Smooth muscle cell (in vitro differentiated cells): ENCODE results near the gene MACROD2. TPM values are rescaled to one million over a fixed set of nuclear protein-coding genes. Genes with fewer than 3 reads are reported as not detected.

Experiments
- DNase-seq: peaks from one replicate; lab custom pipeline; 2025; ENCODE audit not compliant: unreplicated experiment; lab: John Stamatoyannopoulos, UW
- H2AFZ ChIP-seq: fragments of 200-600 bp; sonication (generic); 2 replicates; pipeline ENCODE4 v1.6.0; 2016; ENCODE audit warnings: antibody characterized with exemption, low read depth, mild to moderate bottlenecking
- H3F3A ChIP-seq: fragments of 200-600 bp; sonication (generic); 2 replicates; pipeline ENCODE4 v1.6.0; 2017; ENCODE audit warnings: antibody characterized with exemption, low read depth
- H3K27ac ChIP-seq: fragments of 200-600 bp; sonication (generic); 2 replicates; pipeline ENCODE4 v1.5.1; 2016; ENCODE audit warnings: low read depth, mild to moderate bottlenecking
- H3K27me3 ChIP-seq: fragments of 200-600 bp; sonication (generic); 2 replicates; pipeline ENCODE4 v1.6.1; 2016; ENCODE audit warnings: low read depth, mild to moderate bottlenecking
- H3K36me3 ChIP-seq: fragments of 200-600 bp; sonication (generic); 2 replicates; pipeline ENCODE4 v1.5.1; 2016; ENCODE audit warnings: low read depth
- H3K4me1 ChIP-seq: fragments of 200-600 bp; sonication (generic); 2 replicates; pipeline ENCODE4 v1.5.1; 2016; ENCODE audit warnings: low read depth
- H3K4me2 ChIP-seq: fragments of 200-600 bp; sonication (generic); 2 replicates; pipeline ENCODE4 v1.6.0; 2016; ENCODE audit warnings: mild to moderate bottlenecking
- H3K4me3 ChIP-seq: fragments of 200-600 bp; sonication (generic); 2 replicates; pipeline ENCODE4 v1.5.1; 2016; ENCODE audit warnings: mild to moderate bottlenecking
- H3K79me2 ChIP-seq: fragments of 200-600 bp; sonication (generic); 2 replicates; pipeline ENCODE4 v1.6.0; 2016; ENCODE audit warnings: low read depth, mild to moderate bottlenecking
- H3K9ac ChIP-seq: fragments of 200-600 bp; sonication (generic); 2 replicates; pipeline ENCODE4 v1.6.0; 2016; ENCODE audit warnings: low read depth
- H3K9me3 ChIP-seq: fragments of 200-600 bp; sonication (generic); replicated peaks from 2 replicates; pipeline ENCODE4 v1.5.1; 2016; ENCODE audit warnings: low read depth
- H4K20me1 ChIP-seq: fragments of 200-600 bp; sonication (generic); 2 replicates; pipeline ENCODE4 v1.6.0; 2016; ENCODE audit warnings: low read depth
- WGBS: methylation state at CpG from one replicate; pipeline ENCODE4 v1.1.7; 2016; ENCODE audit warnings: low lambda C conversion rate; 5-methylcytosine and 5-hydroxymethylcytosine counted together
- polyA plus RNA-seq: library from polyadenylated mRNA; unstranded; fragments of >200 nt; fragmentation: Nextera tagmentation; extraction: Ambion mirVana; gene quantifications from 2 replicates; pipeline ENCODE4 v1.2.1, GENCODE V29; 2016
- total RNA-seq: library from RNA; depleted of rRNA; stranded (reverse); fragments of >200 nt; gene quantifications from 2 replicates; pipeline ENCODE4 v1.2.3, GENCODE V29; 2014
- TF ChIP-seq, protein P1 (sequence below): fragments of 200-600 bp; sonication (generic); IDR thresholded peaks from 2 replicates; pipeline ENCODE4 v1.5.1; 2017; ENCODE audit warnings: borderline replicate concordance, mild to moderate bottlenecking, antibody characterized with exemption; ENCODE audit not compliant: insufficient read depth, poor library complexity, severe bottlenecking

The MACROD2 gene
- total and polyA plus RNA-seq, 2 experiments from 2014 or later, result 0.04 to 0.32 TPM

DNA sequence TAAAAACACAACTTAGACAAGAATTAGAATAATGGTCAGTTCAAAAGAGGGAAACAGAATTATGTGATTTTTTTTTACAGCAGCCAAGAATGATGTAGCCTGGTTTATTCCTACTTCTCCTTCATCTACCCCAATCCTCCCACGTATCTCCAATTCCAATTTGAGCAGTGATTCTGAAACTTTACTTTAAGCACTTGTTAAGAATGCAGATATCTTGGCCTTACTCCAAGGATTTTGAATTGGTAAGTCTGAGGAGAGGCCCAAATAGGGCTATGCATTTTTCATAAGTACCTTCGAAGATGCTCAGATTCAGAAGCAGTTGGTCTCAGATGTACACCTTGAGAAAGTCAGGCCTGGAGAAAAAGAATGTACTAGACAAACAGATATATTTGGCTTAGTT is 575.5 kb downstream of the MACROD2 start:
- Histone ChIP-seq H3K9me3 (no peaks in the 10 kb centered on the region), H3K4me3 (no peak overlapping the region), H3K27ac (no peak overlapping the region), H3K4me1 (peaks cover 30% of the 10 kb centered on the region), H4K20me1 (no peaks in the 10 kb centered on the region), H3K9ac (no peak overlapping the region), H2AFZ (no peak overlapping the region), H3K36me3 (no peaks in the 10 kb centered on the region), H3K4me2 (no peak overlapping the region), H3K79me2 (no peaks in the 10 kb centered on the region), H3K27me3 (no peaks in the 10 kb centered on the region), H3F3A (no peaks in the 10 kb centered on the region)
- no peak for DNase-seq
- TF ChIP-seq, protein P1, sequence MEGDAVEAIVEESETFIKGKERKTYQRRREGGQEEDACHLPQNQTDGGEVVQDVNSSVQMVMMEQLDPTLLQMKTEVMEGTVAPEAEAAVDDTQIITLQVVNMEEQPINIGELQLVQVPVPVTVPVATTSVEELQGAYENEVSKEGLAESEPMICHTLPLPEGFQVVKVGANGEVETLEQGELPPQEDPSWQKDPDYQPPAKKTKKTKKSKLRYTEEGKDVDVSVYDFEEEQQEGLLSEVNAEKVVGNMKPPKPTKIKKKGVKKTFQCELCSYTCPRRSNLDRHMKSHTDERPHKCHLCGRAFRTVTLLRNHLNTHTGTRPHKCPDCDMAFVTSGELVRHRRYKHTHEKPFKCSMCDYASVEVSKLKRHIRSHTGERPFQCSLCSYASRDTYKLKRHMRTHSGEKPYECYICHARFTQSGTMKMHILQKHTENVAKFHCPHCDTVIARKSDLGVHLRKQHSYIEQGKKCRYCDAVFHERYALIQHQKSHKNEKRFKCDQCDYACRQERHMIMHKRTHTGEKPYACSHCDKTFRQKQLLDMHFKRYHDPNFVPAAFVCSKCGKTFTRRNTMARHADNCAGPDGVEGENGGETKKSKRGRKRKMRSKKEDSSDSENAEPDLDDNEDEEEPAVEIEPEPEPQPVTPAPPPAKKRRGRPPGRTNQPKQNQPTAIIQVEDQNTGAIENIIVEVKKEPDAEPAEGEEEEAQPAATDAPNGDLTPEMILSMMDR, result no peak
- 91% methylated on average over 2 of the region's 2 CpGs for WGBS

DNA sequence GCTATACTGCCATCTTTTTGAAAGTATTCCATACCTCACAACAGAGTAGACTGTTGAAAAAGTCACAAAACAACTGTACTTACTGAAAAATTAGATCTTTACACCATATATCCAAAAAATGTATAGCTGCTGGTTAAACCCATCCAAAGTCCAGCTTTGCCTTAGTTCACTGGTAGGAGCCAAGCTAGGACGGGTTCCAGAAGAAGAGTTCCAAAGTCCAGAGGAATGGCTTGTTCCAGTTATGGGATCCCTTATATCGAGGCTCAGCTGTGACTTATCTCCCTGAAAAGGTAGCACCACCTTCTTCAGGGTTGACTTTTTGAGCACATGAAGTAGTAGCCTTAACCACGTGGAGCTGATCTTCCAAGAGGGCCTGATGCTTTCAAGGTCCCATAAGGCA is 578.4 kb downstream of the MACROD2 start:
- 89% methylated on average over 3 of the region's 3 CpGs for WGBS
- no peaks in the 10 kb centered on the region for H3K27me3 ChIP-seq

DNA sequence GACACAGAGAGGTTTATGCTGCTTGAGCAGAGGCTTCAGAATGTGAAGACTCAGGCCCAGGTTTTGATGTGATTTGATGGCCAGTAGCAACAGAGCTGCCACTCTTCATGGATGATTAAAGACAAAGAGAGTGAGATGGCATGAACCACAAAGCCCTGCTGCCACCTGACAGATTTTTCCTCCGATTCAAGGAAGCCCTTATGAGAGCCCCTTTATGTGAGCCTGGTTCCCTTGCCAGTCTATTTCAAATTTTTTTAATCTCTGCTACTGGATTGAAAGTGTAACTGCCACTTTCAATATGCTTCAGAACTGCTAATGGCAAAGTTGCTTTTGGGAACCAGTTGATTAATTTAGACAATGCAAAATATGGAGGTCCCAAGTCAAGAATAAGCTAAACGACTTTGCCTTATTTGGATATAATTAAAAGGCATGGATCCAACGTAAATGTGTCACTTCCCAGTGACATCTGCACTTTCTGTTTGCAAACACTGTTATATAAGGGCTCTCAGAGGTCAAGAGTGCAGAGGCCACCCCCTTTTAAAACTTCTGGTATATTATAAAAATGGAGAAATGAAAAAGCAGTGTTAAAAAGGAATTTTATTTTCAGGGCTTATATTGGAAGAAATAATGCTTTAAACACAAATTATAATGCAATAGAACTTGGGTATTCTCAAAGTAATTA is 581.0 kb downstream of the MACROD2 start:
- 82% methylated on average over 3 of the region's 3 CpGs for WGBS
- no peaks in the 10 kb centered on the region for H4K20me1 ChIP-seq

More for the DNA sequence above, 578.4 kb downstream of the MACROD2 start:
- H3K79me2 ChIP-seq, result no peaks in the 10 kb centered on the region
- H3K9me3 ChIP-seq, result no peaks in the 10 kb centered on the region
- TF ChIP-seq, protein P1, result no peak
- no peak overlapping the region for H3K4me2 ChIP-seq
- H3K4me1 ChIP-seq, result peaks cover 16% of the 10 kb centered on the region
- no peak overlapping the region for H3K27ac ChIP-seq
- DNase-seq, result no peak
- H3K36me3 ChIP-seq, result no peaks in the 10 kb centered on the region
- no peaks in the 10 kb centered on the region for H4K20me1 ChIP-seq
- no peak overlapping the region for H2AFZ ChIP-seq
- H3K9ac ChIP-seq, result no peak overlapping the region
- H3F3A ChIP-seq, result no peaks in the 10 kb centered on the region
- no peak overlapping the region for H3K4me3 ChIP-seq

More for the DNA sequence above, 581.0 kb downstream of the MACROD2 start:
- TF ChIP-seq, protein P1, result no peak
- H3K27ac ChIP-seq, result no peak overlapping the region
- H3K27me3 ChIP-seq, result no peaks in the 10 kb centered on the region
- no peak overlapping the region for H3K9ac ChIP-seq
- H3K79me2 ChIP-seq, result no peaks in the 10 kb centered on the region
- no peaks in the 10 kb centered on the region for H3K9me3 ChIP-seq
- H3K4me1 ChIP-seq, result peaks cover 6% of the 10 kb centered on the region
- H3K36me3 ChIP-seq, result no peaks in the 10 kb centered on the region
- no peak overlapping the region for H3K4me3 ChIP-seq
- no peak for DNase-seq
- no peak overlapping the region for H2AFZ ChIP-seq
- no peak overlapping the region for H3K4me2 ChIP-seq
- no peaks in the 10 kb centered on the region for H3F3A ChIP-seq
